HEK293 (cell line): ENCODE results near the gene ECI1.

Experiments
- BCL11A ChIP-seq: fragments of 450-650 bp; formaldehyde crosslinking; IDR thresholded peaks from 2 replicates; pipeline ENCODE4 v1.5.1; 2016; ENCODE audit warnings: low read depth, missing biosample characterization, missing genetic modification characterization
- CTCF ChIP-seq: fragments of 450-650 bp; formaldehyde crosslinking; IDR thresholded peaks from 2 replicates; pipeline ENCODE4 v1.5.1; 2016; ENCODE audit warnings: missing biosample characterization, missing genetic modification characterization
- KLF16 ChIP-seq: fragments of 450-650 bp; formaldehyde crosslinking; IDR thresholded peaks from 2 replicates; pipeline ENCODE4 v1.5.1; 2017; ENCODE audit warnings: missing biosample characterization, missing genetic modification characterization
- YY1 ChIP-seq: fragments of 450-650 bp; formaldehyde crosslinking; IDR thresholded peaks from 2 replicates; pipeline ENCODE4 v1.5.1; 2018; ENCODE audit warnings: missing biosample characterization, missing genetic modification characterization
- ZNF175 ChIP-seq: fragments of 450-650 bp; formaldehyde crosslinking; IDR thresholded peaks from 2 replicates; pipeline ENCODE4 v1.5.1; 2016; ENCODE audit warnings: missing biosample characterization, missing genetic modification characterization
- ZNF366 ChIP-seq: fragments of 450-650 bp; formaldehyde crosslinking; conservative IDR thresholded peaks from 2 replicates; pipeline ENCODE4 v1.5.1; 2016; ENCODE audit warnings: missing biosample characterization, missing genetic modification characterization
- ZNF629 ChIP-seq: fragments of 450-650 bp; formaldehyde crosslinking; IDR thresholded peaks from 2 replicates; pipeline ENCODE4 v1.5.1; 2017; ENCODE audit warnings: missing biosample characterization, missing genetic modification characterization
- ZNF776 ChIP-seq: fragments of 450-650 bp; formaldehyde crosslinking; IDR thresholded peaks from 2 replicates; pipeline ENCODE4 v1.5.0; 2017; ENCODE audit warnings: missing biosample characterization, missing genetic modification characterization, borderline replicate concordance

GRCh38 chr16:2271848-2272461, 20.6 kb upstream of the ECI1 start:
- TF ChIP-seq ZNF629 (tag by site-specific recombination) (no peak), ZNF175 (no peak), KLF16 (tag by site-specific recombination) (no peak), CTCF (tag by site-specific recombination) (no peak), ZNF366 (tag by site-specific recombination) (no peak), BCL11A (no peak), ZNF776 (tag by site-specific recombination) (no peak), YY1 (no peak)
